Mucosa of rectum (tissue), 2 donors: ENCODE data around the gene E2F2.
A peak's percentile ranks its signal among the peaks of the same experiment; 100 is the strongest.

Source experiments
- H3K27ac ChIP-seq, 2 donors: one replicate each; pipeline ENCODE4 v1.7.0; 2013; ENCODE audit warnings: inconsistent platforms in 2 of 2, low read depth in 2 of 2, low read length in 2 of 2
- H3K27me3 ChIP-seq, 2 donors: one replicate each; pipeline ENCODE4 v1.7.0; 2013; ENCODE audit warnings: low read length in 2 of 2; ENCODE audit not compliant: control insufficient read depth in 2 of 2, insufficient read depth in 2 of 2
- H3K36me3 ChIP-seq, 2 donors: one replicate each; pipeline ENCODE4 v1.7.0; 2013; ENCODE audit warnings: low read length in 2 of 2; ENCODE audit not compliant: control insufficient read depth in 2 of 2, insufficient read depth in 2 of 2
- H3K4me1 ChIP-seq, 2 donors: one replicate each; pipeline ENCODE4 v1.7.0; 2013; ENCODE audit warnings: low read length in 2 of 2, mild to moderate bottlenecking in 1 of 2; ENCODE audit not compliant: control insufficient read depth in 2 of 2, insufficient read depth in 2 of 2
- H3K4me3 ChIP-seq, 2 donors: one replicate each; pipeline ENCODE4 v1.7.0; 2013; ENCODE audit warnings: low read length in 2 of 2
- H3K9ac ChIP-seq, 2 donors: one replicate each; pipeline ENCODE4 v1.7.0; 2013; ENCODE audit warnings: low read length in 2 of 2, low read depth in 1 of 2, mild to moderate bottlenecking in 1 of 2
- H3K9me3 ChIP-seq, 2 donors: one replicate each; pipeline ENCODE4 v1.7.0; 2013; ENCODE audit warnings: low read length in 2 of 2; ENCODE audit not compliant: control insufficient read depth in 2 of 2
- donor health status: healthy.
- donor health status: Normal muscosa, but diverticular disease.

Gene E2F2, protein sequence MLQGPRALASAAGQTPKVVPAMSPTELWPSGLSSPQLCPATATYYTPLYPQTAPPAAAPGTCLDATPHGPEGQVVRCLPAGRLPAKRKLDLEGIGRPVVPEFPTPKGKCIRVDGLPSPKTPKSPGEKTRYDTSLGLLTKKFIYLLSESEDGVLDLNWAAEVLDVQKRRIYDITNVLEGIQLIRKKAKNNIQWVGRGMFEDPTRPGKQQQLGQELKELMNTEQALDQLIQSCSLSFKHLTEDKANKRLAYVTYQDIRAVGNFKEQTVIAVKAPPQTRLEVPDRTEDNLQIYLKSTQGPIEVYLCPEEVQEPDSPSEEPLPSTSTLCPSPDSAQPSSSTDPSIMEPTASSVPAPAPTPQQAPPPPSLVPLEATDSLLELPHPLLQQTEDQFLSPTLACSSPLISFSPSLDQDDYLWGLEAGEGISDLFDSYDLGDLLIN

DNA sequence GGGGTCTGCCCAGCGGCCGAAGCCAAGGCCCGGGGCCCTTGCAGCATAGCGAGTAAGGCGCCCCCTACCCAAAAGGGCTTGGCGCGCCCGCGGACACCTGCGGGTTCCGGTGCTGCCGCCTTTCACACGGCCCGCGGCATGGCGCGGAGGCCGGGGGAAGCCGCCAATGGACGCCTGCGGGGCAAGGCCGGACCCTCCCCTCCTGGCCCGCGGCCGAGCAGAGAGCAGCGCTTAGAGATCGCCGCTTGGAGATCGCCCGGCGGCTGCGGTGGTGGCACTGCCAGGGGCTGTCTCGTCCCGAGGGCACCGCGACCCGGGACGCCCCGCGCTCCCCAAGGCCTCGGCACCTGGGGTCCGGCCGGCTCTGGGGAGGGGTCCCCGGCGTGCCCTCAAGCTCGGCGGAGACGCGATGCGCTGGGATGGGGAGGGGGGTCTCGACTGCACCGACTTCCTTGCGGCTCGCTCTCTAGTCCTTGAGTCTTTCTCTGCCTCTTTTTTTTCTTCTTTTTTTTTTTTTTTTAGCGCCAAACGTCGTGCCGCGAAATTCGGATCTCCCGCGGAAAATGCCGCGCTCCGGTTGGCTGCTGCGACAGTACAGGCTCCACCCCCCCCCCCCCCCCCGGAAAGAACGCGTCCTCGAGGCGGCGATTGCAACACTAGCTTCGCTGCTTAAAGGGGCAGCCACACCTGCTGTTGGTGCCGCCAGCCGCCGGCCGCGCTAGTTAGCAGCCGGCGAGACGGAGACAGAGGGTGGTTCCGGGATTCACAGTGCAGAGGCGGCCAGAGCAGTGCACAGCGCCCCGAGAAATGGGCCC, at the start of gene E2F2:
E2F2 (minus strand) TSS at position 487 of the 815 bp plus-strand sequence; CDS start at position 47, 440 bp downstream.
- H3K9ac ChIP-seq, result peak within 1 kb of the TSS; percentile 83 to 92
- H3K27ac ChIP-seq, result peak within 1 kb of the TSS; percentile 97
- no peaks in the 10 kb centered on the region for H3K36me3 ChIP-seq
- H3K9me3 ChIP-seq, result no peaks in the 10 kb centered on the region
- H3K27me3 ChIP-seq, result no peaks in the 10 kb centered on the region
- H3K4me1 ChIP-seq, result peaks cover 64 to 69% of the 10 kb centered on the region in 2 donors
- peak within 1 kb of the TSS; percentile 58 to 76 for H3K4me3 ChIP-seq

DNA sequence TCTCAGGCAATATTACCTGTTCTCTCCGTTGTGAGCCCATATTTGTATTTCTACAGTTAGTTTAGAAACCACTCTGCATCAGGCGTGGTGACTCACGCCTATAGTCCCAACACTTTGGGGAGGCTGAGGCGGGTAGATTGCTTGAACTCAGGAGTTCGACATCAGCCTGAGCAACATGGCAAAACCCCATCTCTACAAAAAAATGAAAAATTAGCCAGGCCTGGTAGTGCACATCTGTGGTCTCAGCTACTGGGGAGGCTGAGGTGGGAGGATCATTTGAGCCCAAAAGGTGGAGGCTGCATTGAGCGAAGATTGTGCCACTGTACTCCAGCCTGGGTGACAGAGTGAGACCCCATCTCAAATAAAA, 47.9 kb upstream of the E2F2 start:
- Histone ChIP-seq H3K27ac (no peak overlapping the region), H3K4me1 (peaks cover 7 to 13% of the 10 kb centered on the region in 2 donors), H3K36me3 (no peaks in the 10 kb centered on the region), H3K9me3 (no peaks in the 10 kb centered on the region), H3K4me3 (no peak overlapping the region), H3K27me3 (no peaks in the 10 kb centered on the region), H3K9ac (no peak overlapping the region)

DNA sequence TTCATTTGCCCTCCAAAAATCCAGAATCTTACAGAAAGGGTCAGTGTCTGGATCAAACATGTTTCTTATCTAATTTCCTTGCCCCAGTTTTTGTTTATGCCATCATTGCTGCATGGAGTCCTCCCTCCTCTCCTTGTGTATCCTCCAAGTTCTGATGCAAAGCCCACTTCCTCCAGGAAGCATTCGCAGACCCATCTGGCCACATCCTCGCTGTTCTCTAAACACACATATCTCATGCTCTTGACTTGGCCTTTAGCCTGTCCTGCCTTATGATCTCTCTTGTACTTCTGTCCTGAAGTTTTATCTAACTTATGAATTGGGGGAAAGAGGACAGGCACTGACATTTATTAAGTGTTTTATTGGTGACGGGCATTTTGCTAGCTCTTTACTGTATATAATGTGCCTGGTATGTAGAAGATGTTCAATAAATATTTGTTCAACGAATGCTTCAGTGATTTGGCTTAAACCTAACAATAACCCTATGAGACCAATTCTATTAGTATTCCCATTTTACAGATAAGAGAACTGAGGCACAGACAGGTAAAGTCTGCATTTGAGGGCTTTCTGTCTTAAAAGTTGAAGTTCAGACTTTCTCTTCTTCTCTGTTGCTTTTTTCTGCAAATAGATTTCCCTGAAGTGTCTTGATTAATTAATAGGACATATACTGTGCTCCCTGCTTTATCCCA, 47.4 kb upstream of the E2F2 start:
- Histone ChIP-seq H3K9me3 (no peaks in the 10 kb centered on the region), H3K27me3 (no peaks in the 10 kb centered on the region), H3K4me3 (no peak overlapping the region), H3K27ac (no peak overlapping the region), H3K36me3 (no peaks in the 10 kb centered on the region), H3K4me1 (peaks cover 7 to 13% of the 10 kb centered on the region in 2 donors), H3K9ac (no peak overlapping the region)

DNA sequence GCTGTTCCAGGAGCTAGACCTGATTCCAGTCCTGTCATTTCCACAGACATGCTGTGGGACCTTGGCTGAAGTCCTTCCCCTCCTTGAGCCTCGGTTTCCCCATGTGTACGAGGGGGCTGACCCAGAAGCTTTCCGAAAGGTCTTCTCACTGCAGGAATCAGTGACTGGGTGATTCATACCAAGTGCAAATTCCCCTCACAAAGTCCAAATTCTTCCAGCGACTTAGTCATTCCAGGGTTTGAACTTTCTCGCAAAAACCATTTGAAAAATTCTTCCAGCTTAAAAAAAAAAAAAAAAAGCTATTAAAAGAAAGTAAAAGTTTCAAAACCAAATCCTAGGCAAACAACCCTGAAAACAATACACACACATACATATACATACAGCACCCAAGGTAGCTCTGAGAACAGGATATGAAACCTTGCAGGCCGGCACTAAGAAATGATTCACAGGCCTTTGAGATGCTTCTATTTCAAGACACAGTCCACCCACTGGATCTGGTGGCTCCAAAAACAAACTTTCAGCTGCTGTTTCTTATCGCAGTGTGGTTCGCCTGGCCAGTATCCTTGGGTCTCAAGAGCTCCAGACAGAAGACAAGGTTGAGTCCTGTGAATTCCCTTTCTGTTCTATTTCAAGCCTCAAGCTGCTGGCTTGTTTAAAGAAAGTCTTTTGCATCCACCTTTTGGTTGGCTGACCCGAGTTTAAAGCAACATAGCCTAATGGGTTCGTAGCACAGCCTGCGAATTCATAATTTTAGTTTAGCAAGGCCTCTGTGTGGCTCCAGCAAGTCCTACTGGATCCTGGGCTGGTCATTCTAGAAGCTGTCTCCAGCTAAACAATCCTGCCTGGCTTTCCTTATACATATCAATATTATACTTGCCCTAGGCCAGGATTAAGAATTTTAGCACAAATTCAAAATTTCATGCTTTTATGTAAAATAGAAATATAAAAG, 46.3 kb upstream of the E2F2 start:
- no peaks in the 10 kb centered on the region for H3K27me3 ChIP-seq
- H3K4me1 ChIP-seq, result peaks cover 7 to 13% of the 10 kb centered on the region in 2 donors
- H3K9me3 ChIP-seq, result no peaks in the 10 kb centered on the region
- H3K9ac ChIP-seq, result no peak overlapping the region
- peak overlapping the region; percentile 64 to 66 for H3K27ac ChIP-seq
- H3K36me3 ChIP-seq, result no peaks in the 10 kb centered on the region
- H3K4me3 ChIP-seq, result peak overlapping the region in 1 of 2 donors; percentile 14

DNA sequence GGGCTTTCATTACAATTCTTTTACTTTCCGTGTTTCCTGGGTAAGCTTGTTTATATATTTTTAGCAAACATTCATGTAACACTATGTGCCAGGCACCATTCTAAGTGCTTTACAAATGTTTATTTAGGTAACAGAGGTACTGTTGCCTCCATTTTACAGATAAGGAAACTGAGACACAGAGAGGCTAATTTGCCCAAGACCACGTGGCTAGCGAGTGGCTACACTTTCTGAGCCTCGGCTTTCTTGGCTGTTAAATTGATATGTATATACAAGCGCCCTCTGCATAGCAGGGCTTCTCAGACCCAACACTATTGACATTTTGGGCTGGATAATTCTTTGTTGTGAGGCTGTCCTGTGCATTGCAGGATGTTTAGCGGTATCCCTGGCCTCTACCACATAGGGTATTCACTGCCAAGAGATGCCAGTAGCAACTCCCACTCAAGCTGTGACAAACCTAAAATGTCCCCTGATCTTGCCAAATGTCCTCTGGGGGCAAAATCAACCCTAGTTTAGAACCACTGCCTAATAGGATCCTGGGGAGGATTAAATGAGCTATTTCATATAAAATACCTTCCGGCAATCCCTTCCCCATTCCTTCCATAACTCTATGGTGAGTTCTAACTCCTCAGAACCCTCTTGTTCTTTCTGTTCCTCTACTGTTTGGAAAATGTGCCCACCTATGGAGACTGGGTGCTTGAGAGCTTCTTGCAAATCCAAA, 45.5 kb upstream of the E2F2 start:
- H3K4me3 ChIP-seq, result peak overlapping the region in 1 of 2 donors; percentile 14
- no peaks in the 10 kb centered on the region for H3K36me3 ChIP-seq
- no peaks in the 10 kb centered on the region for H3K9me3 ChIP-seq
- H3K4me1 ChIP-seq, result peaks cover 7 to 13% of the 10 kb centered on the region in 2 donors
- peak overlapping the region; percentile 64 to 66 for H3K27ac ChIP-seq
- no peak overlapping the region for H3K9ac ChIP-seq
- H3K27me3 ChIP-seq, result no peaks in the 10 kb centered on the region

DNA sequence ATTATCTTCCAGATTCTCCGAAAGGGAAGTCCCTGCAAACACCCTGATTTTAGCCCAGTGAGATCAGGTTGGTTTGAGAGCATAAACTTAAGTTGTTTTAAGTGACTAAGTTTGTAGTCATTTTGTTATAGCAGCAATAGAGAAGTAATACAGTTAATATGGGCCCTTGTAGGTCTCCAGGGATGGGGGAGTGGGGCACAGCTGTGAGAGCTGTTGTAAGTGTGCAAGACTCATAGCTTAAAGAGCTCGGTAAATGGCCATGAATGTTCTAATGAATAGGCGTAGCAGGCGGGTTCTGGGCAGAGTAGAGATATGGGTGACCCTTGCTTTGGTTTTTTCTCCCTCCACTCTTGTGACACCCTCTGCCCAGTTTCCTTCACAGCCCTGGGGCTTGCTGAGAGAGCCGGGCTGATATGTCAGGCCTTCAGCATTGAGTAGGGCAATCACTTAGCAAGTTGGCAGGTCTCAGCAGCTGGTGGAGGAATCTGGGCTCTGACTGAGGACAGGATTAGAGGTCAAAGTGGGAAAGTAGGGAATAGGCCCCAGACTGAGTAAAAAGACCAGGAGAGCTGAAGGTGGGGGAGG, 44.3 kb upstream of the E2F2 start:
- no peak overlapping the region for H3K27ac ChIP-seq
- H3K4me3 ChIP-seq, result no peak overlapping the region
- peaks cover 7 to 13% of the 10 kb centered on the region in 2 donors for H3K4me1 ChIP-seq
- H3K9me3 ChIP-seq, result no peaks in the 10 kb centered on the region
- H3K27me3 ChIP-seq, result no peaks in the 10 kb centered on the region
- H3K9ac ChIP-seq, result no peak overlapping the region
- no peaks in the 10 kb centered on the region for H3K36me3 ChIP-seq

DNA sequence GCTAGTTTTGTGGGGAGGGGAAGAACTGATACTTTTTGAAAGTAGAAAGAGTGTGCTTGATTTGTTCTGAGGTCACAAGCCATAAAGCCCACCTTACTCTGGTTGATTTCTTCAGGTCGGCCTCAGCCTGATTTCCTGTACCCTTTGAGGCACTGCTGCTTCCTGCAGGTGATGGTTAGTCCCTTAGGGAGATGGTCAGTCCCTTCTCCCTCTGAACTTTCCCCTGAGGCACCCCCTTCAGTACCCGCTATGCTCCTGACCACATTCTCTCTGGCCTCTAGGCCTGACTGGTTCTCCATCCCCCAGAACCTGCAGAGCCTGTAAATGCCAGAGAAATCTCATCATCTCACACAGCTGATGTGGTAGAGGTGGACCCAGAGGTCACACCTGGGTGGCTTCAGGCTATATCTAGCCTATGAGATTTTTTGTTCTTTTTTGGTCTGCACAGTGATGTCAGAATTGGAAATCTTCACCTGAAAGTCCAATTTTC, 43.3 kb upstream of the E2F2 start:
- peaks cover 7 to 13% of the 10 kb centered on the region in 2 donors for H3K4me1 ChIP-seq

DNA sequence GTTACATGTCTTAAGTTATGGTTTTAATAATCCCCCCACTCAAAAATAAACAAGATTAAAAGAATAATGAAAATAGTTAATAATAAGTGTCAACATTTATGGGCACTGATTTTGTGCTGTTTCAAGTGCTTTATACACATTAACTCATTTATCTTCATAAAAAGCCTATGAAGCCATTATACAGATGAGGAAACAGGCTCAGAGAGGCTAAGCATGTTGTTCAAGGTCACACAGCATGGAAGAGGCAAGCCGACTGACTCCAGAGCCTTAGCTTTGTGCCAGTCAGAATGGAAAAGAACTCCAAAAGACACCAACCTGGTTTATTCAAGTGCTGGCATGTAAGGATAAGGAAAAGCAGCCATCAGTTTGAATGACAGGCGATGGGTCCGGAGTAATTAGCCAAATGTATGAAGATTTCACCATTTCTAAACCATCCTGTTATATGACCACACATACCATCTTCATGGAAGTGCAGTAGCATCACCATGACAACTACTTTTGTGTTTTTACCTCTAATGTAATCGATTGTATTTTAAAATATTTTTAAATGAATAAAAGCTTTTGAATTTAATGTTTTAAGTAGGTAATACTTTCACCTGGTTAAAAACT, 42.6 kb upstream of the E2F2 start:
- Histone ChIP-seq H3K4me1 (peaks cover 7 to 11% of the 10 kb centered on the region in 2 donors), H3K4me3 (no peak overlapping the region), H3K27me3 (no peaks in the 10 kb centered on the region), H3K27ac (no peak overlapping the region), H3K36me3 (no peaks in the 10 kb centered on the region), H3K9me3 (no peaks in the 10 kb centered on the region), H3K9ac (no peak overlapping the region)

More for the DNA sequence above, 43.3 kb upstream of the E2F2 start:
- Histone ChIP-seq H3K9ac (no peak overlapping the region), H3K27ac (no peak overlapping the region), H3K27me3 (no peaks in the 10 kb centered on the region), H3K36me3 (no peaks in the 10 kb centered on the region), H3K9me3 (no peaks in the 10 kb centered on the region), H3K4me3 (no peak overlapping the region)
